Breast epithelium (tissue), 3 donors: ENCODE data around the gene SFSWAP.

Experiments used
- CTCF ChIP-seq, 3 donors: fragments of 450-650 bp; IDR thresholded peaks; one replicate each; pipeline ENCODE4 v1.5.1; 2016 to 2017; ENCODE audit warnings: antibody characterized with exemption in 3 of 3, mild to moderate bottlenecking in 3 of 3, moderate library complexity in 3 of 3
- POLR2A ChIP-seq: fragments of 450-650 bp; IDR thresholded peaks from one replicate; pipeline ENCODE4 v1.6.1; 2016; ENCODE audit warnings: antibody characterized with exemption, mild to moderate bottlenecking, moderate library complexity
- POLR2AphosphoS5 ChIP-seq, 3 donors: sonication (generic); formaldehyde crosslinking; IDR thresholded peaks; one replicate each; pipeline ENCODE4 v1.6.1; 2017; ENCODE audit warnings: antibody characterized with exemption in 3 of 3

- no peak for TF ChIP-seq POLR2AphosphoS5 (IDR thresholded peaks at IDR 0.05)
- no peak for TF ChIP-seq POLR2A
- no peak for TF ChIP-seq CTCF (IDR thresholded peaks at IDR 0.05)
Observed at GRCh38 chr12:131848753-131849152, 137.9 kb downstream of the SFSWAP start.
